ENCODE measurements around the gene TMEM244. TPM values are rescaled to one million over a fixed set of nuclear protein-coding genes. Genes with fewer than 3 reads are reported as not detected.

Gene TMEM244
- total and polyA plus RNA-seq, 9 of the 15 experiments (the other 6 are each of a cell fraction or from before 2014, with no cell fraction given), result not detected

DNA sequence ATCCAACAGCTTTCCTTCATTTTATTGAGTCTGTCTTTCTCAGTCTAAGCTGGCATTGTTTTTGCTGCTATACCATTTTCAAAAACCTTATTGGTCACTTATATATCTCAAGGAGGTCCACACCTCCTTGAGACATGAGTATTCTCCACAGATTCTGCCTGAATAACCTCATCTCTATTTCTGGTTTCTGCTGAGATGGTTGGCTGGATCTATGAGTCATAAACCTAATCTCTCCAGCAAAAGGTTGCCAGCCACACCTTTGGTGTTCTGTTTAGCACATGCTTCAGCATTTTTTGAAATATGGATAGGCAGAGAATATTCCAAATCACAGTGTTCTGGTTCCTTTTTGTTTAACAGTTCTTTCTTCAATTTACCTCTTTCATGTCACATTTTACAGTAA is 40.8 kb upstream of the TMEM244 start (continued):
- TF ChIP-seq, protein P1, sequence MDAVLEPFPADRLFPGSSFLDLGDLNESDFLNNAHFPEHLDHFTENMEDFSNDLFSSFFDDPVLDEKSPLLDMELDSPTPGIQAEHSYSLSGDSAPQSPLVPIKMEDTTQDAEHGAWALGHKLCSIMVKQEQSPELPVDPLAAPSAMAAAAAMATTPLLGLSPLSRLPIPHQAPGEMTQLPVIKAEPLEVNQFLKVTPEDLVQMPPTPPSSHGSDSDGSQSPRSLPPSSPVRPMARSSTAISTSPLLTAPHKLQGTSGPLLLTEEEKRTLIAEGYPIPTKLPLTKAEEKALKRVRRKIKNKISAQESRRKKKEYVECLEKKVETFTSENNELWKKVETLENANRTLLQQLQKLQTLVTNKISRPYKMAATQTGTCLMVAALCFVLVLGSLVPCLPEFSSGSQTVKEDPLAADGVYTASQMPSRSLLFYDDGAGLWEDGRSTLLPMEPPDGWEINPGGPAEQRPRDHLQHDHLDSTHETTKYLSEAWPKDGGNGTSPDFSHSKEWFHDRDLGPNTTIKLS (IDR thresholded peaks at IDR 0.05; ENCODE audit: borderline replicate concordance, low read depth), result no peak
- TF ChIP-seq, protein P2, sequence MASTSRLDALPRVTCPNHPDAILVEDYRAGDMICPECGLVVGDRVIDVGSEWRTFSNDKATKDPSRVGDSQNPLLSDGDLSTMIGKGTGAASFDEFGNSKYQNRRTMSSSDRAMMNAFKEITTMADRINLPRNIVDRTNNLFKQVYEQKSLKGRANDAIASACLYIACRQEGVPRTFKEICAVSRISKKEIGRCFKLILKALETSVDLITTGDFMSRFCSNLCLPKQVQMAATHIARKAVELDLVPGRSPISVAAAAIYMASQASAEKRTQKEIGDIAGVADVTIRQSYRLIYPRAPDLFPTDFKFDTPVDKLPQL (IDR thresholded peaks at IDR 0.05; ENCODE audit: extremely low read depth, insufficient read length), result no peak
- TF ChIP-seq THRAP3 (IDR thresholded peaks at IDR 0.05; ENCODE audit: borderline replicate concordance), result no peak
- no peak for TF ChIP-seq GABPB1 (CRISPR knock-in tag; IDR thresholded peaks at IDR 0.05)
- no peak for TF ChIP-seq CEBPG (CRISPR knock-in tag; IDR thresholded peaks at IDR 0.05)
- no peak for TF ChIP-seq CEBPG (tag; conservative IDR thresholded peaks at IDR 0.05 in 1 of 2, IDR thresholded peaks at IDR 0.05 in 1 of 2)
- TF ChIP-seq, protein P3, sequence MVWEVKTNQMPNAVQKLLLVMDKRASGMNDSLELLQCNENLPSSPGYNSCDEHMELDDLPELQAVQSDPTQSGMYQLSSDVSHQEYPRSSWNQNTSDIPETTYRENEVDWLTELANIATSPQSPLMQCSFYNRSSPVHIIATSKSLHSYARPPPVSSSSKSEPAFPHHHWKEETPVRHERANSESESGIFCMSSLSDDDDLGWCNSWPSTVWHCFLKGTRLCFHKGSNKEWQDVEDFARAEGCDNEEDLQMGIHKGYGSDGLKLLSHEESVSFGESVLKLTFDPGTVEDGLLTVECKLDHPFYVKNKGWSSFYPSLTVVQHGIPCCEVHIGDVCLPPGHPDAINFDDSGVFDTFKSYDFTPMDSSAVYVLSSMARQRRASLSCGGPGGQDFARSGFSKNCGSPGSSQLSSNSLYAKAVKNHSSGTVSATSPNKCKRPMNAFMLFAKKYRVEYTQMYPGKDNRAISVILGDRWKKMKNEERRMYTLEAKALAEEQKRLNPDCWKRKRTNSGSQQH (CRISPR knock-in tag; IDR thresholded peaks at IDR 0.05), result no peak
- no peak for TF ChIP-seq NFATC3 (IDR thresholded peaks at IDR 0.05)
- TF ChIP-seq, protein P4, sequence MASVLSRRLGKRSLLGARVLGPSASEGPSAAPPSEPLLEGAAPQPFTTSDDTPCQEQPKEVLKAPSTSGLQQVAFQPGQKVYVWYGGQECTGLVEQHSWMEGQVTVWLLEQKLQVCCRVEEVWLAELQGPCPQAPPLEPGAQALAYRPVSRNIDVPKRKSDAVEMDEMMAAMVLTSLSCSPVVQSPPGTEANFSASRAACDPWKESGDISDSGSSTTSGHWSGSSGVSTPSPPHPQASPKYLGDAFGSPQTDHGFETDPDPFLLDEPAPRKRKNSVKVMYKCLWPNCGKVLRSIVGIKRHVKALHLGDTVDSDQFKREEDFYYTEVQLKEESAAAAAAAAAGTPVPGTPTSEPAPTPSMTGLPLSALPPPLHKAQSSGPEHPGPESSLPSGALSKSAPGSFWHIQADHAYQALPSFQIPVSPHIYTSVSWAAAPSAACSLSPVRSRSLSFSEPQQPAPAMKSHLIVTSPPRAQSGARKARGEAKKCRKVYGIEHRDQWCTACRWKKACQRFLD (CRISPR knock-in tag; IDR thresholded peaks at IDR 0.05), result no peak
- TF ChIP-seq NFIX (CRISPR knock-in tag; IDR thresholded peaks at IDR 0.05; ENCODE audit: low read depth), result no peak
- TF ChIP-seq TSC22D4 (tag; IDR thresholded peaks at IDR 0.05), result no peak
- no peak for TF ChIP-seq RBFOX2 (IDR thresholded peaks at IDR 0.05; ENCODE audit: low read depth, low read length)
- TF ChIP-seq, protein P5, sequence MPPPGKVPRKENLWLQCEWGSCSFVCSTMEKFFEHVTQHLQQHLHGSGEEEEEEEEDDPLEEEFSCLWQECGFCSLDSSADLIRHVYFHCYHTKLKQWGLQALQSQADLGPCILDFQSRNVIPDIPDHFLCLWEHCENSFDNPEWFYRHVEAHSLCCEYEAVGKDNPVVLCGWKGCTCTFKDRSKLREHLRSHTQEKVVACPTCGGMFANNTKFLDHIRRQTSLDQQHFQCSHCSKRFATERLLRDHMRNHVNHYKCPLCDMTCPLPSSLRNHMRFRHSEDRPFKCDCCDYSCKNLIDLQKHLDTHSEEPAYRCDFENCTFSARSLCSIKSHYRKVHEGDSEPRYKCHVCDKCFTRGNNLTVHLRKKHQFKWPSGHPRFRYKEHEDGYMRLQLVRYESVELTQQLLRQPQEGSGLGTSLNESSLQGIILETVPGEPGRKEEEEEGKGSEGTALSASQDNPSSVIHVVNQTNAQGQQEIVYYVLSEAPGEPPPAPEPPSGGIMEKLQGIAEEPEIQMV (tag; conservative IDR thresholded peaks at IDR 0.05; ENCODE audit: low read depth), result no peak
- TF ChIP-seq, protein P6, sequence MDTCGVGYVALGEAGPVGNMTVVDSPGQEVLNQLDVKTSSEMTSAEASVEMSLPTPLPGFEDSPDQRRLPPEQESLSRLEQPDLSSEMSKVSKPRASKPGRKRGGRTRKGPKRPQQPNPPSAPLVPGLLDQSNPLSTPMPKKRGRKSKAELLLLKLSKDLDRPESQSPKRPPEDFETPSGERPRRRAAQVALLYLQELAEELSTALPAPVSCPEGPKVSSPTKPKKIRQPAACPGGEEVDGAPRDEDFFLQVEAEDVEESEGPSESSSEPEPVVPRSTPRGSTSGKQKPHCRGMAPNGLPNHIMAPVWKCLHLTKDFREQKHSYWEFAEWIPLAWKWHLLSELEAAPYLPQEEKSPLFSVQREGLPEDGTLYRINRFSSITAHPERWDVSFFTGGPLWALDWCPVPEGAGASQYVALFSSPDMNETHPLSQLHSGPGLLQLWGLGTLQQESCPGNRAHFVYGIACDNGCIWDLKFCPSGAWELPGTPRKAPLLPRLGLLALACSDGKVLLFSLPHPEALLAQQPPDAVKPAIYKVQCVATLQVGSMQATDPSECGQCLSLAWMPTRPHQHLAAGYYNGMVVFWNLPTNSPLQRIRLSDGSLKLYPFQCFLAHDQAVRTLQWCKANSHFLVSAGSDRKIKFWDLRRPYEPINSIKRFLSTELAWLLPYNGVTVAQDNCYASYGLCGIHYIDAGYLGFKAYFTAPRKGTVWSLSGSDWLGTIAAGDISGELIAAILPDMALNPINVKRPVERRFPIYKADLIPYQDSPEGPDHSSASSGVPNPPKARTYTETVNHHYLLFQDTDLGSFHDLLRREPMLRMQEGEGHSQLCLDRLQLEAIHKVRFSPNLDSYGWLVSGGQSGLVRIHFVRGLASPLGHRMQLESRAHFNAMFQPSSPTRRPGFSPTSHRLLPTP (IDR thresholded peaks at IDR 0.05; ENCODE audit: borderline replicate concordance, extremely low read depth, insufficient read length), result no peak
- no peak for TF ChIP-seq JUNB (CRISPR knock-in tag; conservative IDR thresholded peaks at IDR 0.05)
- no peak for TF ChIP-seq SMAD4 (CRISPR knock-in tag; conservative IDR thresholded peaks at IDR 0.05)
- TF ChIP-seq TRIM28 (IDR thresholded peaks at IDR 0.05), result no peak
- no peak for TF ChIP-seq SMAD3 (CRISPR knock-in tag; conservative IDR thresholded peaks at IDR 0.05)
- TF ChIP-seq CREM (IDR thresholded peaks at IDR 0.05; ENCODE audit: low read depth), result no peak
- TF ChIP-seq PPARD (CRISPR knock-in tag; IDR thresholded peaks at IDR 0.05), result no peak

Data from K562 (cell line).